Heart left ventricle (tissue), 16 donors: ENCODE results near the gene TICRR. TPM values are rescaled to one million over a fixed set of nuclear protein-coding genes. Genes with fewer than 3 reads are reported as not detected.

Experiments used
- ATAC-seq, 4 donors: fragments of 200-7000 bp; cut with Tn5 transposase; one replicate each; pipeline ENCODE4 v1.9.1; 2020 to 2022; ENCODE audit warnings: moderate library complexity in 4 of 4, mild to moderate bottlenecking in 3 of 4, moderate number of reproducible peaks in 1 of 4
- DNase-seq, 5 donors: peaks; one replicate each; pipeline ENCODE4 v3.0.0-alpha.2; 2020
- H3K27ac ChIP-seq, 12 donors: fragments of 200-600 bp; sonication (generic) in 4 of 12; one replicate each; pipeline versions ENCODE4 v1.5.0 to v1.8.0; 2016 to 2022; ENCODE audit warnings: mild to moderate bottlenecking in 2 of 12
- H3K27me3 ChIP-seq, 9 donors: fragments of 200-600 bp; sonication (generic) in 2 of 9; one replicate each; pipeline versions ENCODE4 v1.5.1 to v1.8.0; 2016 to 2022; ENCODE audit warnings: mild to moderate bottlenecking in 3 of 9
- H3K36me3 ChIP-seq, 9 donors: fragments of 200-600 bp; sonication (generic) in 2 of 9; one replicate each; pipeline versions ENCODE4 v1.5.0 to v1.8.0; 2018 to 2022; ENCODE audit warnings: mild to moderate bottlenecking in 2 of 9
- H3K4me1 ChIP-seq, 12 donors: fragments of 200-600 bp; sonication (generic) in 4 of 12; one replicate each; pipeline versions ENCODE4 v1.5.0 to v1.8.0; 2016 to 2022; ENCODE audit warnings: mild to moderate bottlenecking in 3 of 12
- H3K4me3 ChIP-seq, 12 donors: fragments of 200-600 bp; sonication (generic) in 4 of 12; one replicate each; pipeline versions ENCODE4 v1.5.0 to v1.8.0; 2017 to 2022; ENCODE audit warnings: mild to moderate bottlenecking in 9 of 12, moderate library complexity in 4 of 12
- H3K9me3 ChIP-seq, 12 donors: fragments of 200-600 bp; sonication (generic) in 4 of 12; one replicate each; pipeline versions ENCODE4 v1.5.0 to v1.8.0; 2016 to 2022; ENCODE audit warnings: mild to moderate bottlenecking in 1 of 12
- CTCF ChIP-seq, 12 donors: fragments of 200-600 bp; sonication (generic) in 4 of 12; IDR thresholded peaks; one replicate each; pipeline versions ENCODE4 v1.5.0 to v1.8.0; 2018 to 2022; ENCODE audit warnings: antibody characterized with exemption in 12 of 12, mild to moderate bottlenecking in 5 of 12
- POLR2A ChIP-seq, 2 donors: fragments of 450-650 bp; IDR thresholded peaks; one replicate each; pipeline ENCODE4 v1.6.1; 2017; ENCODE audit warnings: antibody characterized with exemption in 2 of 2, mild to moderate bottlenecking in 2 of 2, moderate library complexity in 2 of 2
- WGBS, 4 donors: extraction: QIAGEN DNeasy Blood & Tissue Kit in 2 of 4; methylation state at CpG; one replicate each; pipeline versions ENCODE4 v1.1.5 to v1.1.7; 2013 to 2018; 5-methylcytosine and 5-hydroxymethylcytosine counted together
- intact Hi-C, 10 donors: fragments of 100-400 bp; cut with DNase I; formaldehyde crosslinking; loops; one replicate each; pipeline versions ENCODE4 v1.11.1 to v1.14.2; 2022
- polyA plus RNA-seq, 2 donors: library from polyadenylated mRNA; stranded (reverse); fragments of 200-250 nt; gene quantifications; one replicate each; pipeline ENCODE4 v1.2.3, GENCODE V29; 2013
- total RNA-seq, 9 donors: library from RNA; depleted of rRNA in 2 of 9; stranded (reverse); fragments of >200 nt in 2 of 9; fragmentation: NEBNext Ultra II Directional in 3 of 9; extraction: Animal tissue kit (Norgen Biotek cat#: 25700) in 3 of 9; gene quantifications; one replicate each; pipeline versions ENCODE4 v1.1.0 to v1.2.4, GENCODE V29; 2016 to 2023
- donor health status: ischemic (EF 13 %, LVEDD 7.1; RV severe dilation, severe dysfunction).
- donor health status: healthy with polysubstance abuse.
- donor health status: DM: no; HTN: yes; CAD: no.
- donor health status: DM: no; HTN: no; CAD: no.
- donor health status: ischemic (EF 25% LVEDD 6.9; RV normal size, moderate dysfunction).
- donor health status: ischemic (EF 25% LVEDD 5.7; RV mildly dilated, moderate dysfunction).
- donor health status: healthy.
- donor health status: DM: yes; HTN: yes; CAD: no.
- donor health status: ischemic (EF 35%, LVEDD 5.7; RV mildly dilated, moderate dysfunction).
- donor health status: nonischemic (EF 11% LVEDD 7.7; RV severe dilation, severe dysfunction).
- donor health status: DM: yes; HTN: yes; CAD: no.
- donor health status: PGD.
- donor health status: ischemic (EF 29% LVEDD 5.4; RV normal size, mild dysfunction).
- donor health status: nonischemic (EF 23%, LVEDD 6.1; RV moderate dilation, normal function).

The TICRR gene
- total and polyA plus RNA-seq, 11 donors, result 0.04 to 1.4 (median 0.08) TPM; not detected in 4

- Histone ChIP-seq H3K36me3 (no peaks in the 10 kb centered on the region), H3K4me1 (no peaks in the 10 kb centered on the region), H3K4me3 (no peak overlapping the region), H3K9me3 (peaks cover 0 to 3% (median 0%) of the 10 kb centered on the region in 12 donors), H3K27ac (no peak overlapping the region), H3K27me3 (peaks cover 0 to 12% (median 0%) of the 10 kb centered on the region in 9 donors)
- no peak for DNase-seq
- intact Hi-C loops, result loop anchor here in 5 of 10 donors (5.0 to 10.0 kb wide), 5 partner anchors 106 to 196 kb away; no protein-coding TSS in a partner anchor
- TF ChIP-seq POLR2A (IDR thresholded peaks at IDR 0.05) (no peak), CTCF (IDR thresholded peaks at IDR 0.05) (no peak)
- WGBS, 4 donors, result 46 to 63% (median 47%) methylated on average over 2 of the region's 2 CpGs
- ATAC-seq, result no peak
These were observed 24.8 kb upstream of the TICRR start for GRCh38 chr15:89550427-89550826.

- H3K9me3 ChIP-seq, result peaks cover 0 to 3% (median 0%) of the 10 kb centered on the region in 12 donors
- ATAC-seq, result no peak
- H3K27me3 ChIP-seq, result peaks cover 0 to 12% (median 0%) of the 10 kb centered on the region in 9 donors
- intact Hi-C loops, result loop anchor here in 5 of 10 donors (5.0 to 10.0 kb wide), 5 partner anchors 107 to 197 kb away; no protein-coding TSS in a partner anchor
- H3K27ac ChIP-seq, result no peak overlapping the region
- WGBS, 4 donors, result 70 to 77% (median 76%) methylated on average over 4 of the region's 4 CpGs
- no peak for TF ChIP-seq CTCF (IDR thresholded peaks at IDR 0.05)
- TF ChIP-seq POLR2A (IDR thresholded peaks at IDR 0.05), result no peak
- no peaks in the 10 kb centered on the region for H3K4me1 ChIP-seq
- no peak for DNase-seq
- no peaks in the 10 kb centered on the region for H3K36me3 ChIP-seq
- H3K4me3 ChIP-seq, result no peak overlapping the region
These were observed 23.7 kb upstream of the TICRR start for GRCh38 chr15:89551550-89551949.

- DNase-seq (no peak), ATAC-seq (no peak)
- WGBS, 4 donors, result 93 to 96% (median 94%) methylated on average over 3 of the region's 3 CpGs
- TF ChIP-seq CTCF (IDR thresholded peaks at IDR 0.05) (no peak), POLR2A (IDR thresholded peaks at IDR 0.05) (no peak)
- H3K4me3 ChIP-seq, result no peak overlapping the region
- peaks cover 0 to 3% (median 0%) of the 10 kb centered on the region in 12 donors for H3K9me3 ChIP-seq
- no peaks in the 10 kb centered on the region for H3K4me1 ChIP-seq
- peaks cover 0 to 9% (median 0%) of the 10 kb centered on the region in 9 donors for H3K27me3 ChIP-seq
- intact Hi-C loops, result loop anchor here in 5 of 10 donors (5.0 to 10.0 kb wide), 5 partner anchors 109 to 199 kb away; no protein-coding TSS in a partner anchor
- no peaks in the 10 kb centered on the region for H3K36me3 ChIP-seq
- no peak overlapping the region for H3K27ac ChIP-seq
These were observed 21.6 kb upstream of the TICRR start for GRCh38 chr15:89553632-89554031.

- intact Hi-C loops, result loop anchor here in 5 of 10 donors (5.0 to 10.0 kb wide), 5 partner anchors 109 to 199 kb away; no protein-coding TSS in a partner anchor
- Histone ChIP-seq H3K9me3 (peaks cover 0 to 3% (median 0%) of the 10 kb centered on the region in 12 donors), H3K27ac (no peak overlapping the region), H3K4me1 (no peaks in the 10 kb centered on the region), H3K36me3 (no peaks in the 10 kb centered on the region), H3K27me3 (peaks cover 0 to 14% (median 0%) of the 10 kb centered on the region in 9 donors), H3K4me3 (no peak overlapping the region)
- 41 to 83% (median 62%) methylated on average over 4 to 7 of the region's 7 CpGs for WGBS, 4 donors
- peak in 1 of 4 donors; percentile 9 for ATAC-seq
- no peak for TF ChIP-seq POLR2A (IDR thresholded peaks at IDR 0.05)
- no peak for TF ChIP-seq CTCF (IDR thresholded peaks at IDR 0.05)
- DNase-seq, result no peak
These were observed 21.0 kb upstream of the TICRR start for GRCh38 chr15:89554247-89554646.
